ENCODE measurements around the gene HOXC6. TPM values are rescaled to one million over a fixed set of nuclear protein-coding genes. Genes with fewer than 3 reads are reported as not detected.

The HOXC6 gene
- total RNA-seq, 2 experiments from 2014 or later = not detected

DNA sequence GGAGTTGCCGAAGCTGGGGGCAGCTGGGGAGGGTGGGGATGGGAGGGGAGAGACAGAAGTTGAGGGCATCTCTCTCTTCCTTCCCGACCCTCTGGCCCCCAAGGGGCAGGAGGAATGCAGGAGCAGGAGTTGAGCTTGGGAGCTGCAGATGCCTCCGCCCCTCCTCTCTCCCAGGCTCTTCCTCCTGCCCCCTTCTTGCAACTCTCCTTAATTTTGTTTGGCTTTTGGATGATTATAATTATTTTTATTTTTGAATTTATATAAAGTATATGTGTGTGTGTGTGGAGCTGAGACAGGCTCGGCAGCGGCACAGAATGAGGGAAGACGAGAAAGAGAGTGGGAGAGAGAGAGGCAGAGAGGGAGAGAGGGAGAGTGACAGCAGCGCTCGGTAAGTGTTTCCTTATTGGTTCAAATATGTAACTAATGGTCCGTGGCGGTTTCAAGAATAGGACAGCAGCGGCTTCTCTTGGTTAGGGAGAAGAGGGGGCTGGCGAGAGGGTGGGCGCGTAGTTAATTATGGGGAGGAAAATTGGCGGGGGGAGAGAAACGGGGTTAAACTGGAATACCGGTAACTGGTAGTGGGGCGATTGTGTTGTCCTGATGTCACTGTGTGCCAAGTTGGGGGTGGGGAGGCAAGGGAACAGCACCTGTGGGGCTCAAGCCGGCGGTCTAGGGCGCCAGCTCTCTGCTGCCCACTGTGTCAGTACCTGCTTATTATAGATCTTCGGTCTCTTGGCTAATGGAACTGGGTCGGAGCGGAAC lies 11.0 kb upstream of the HOXC6 start:
- H3K9me3 Mint-ChIP-seq (ENCODE audit: low read depth) = no peaks in the 10 kb centered on the region
- ATAC-seq (peak; percentile 48), DNase-seq (no peak)
- peak overlapping the region; percentile 74 for H3K4me3 Mint-ChIP-seq
- peaks cover 1% of the 10 kb centered on the region for H3K36me3 Mint-ChIP-seq
- CTCF ChIA-PET = interaction anchor here (0.8 to 5.6 kb wide), 17 partner anchors 10 to 198 kb away, joined by 3 to 44 read pairs (median 10); partner anchors contain the start of genes HOXC10, HOXC5, HOXC6 and HOXC8
- peak overlapping the region; percentile 58 for H3K27ac Mint-ChIP-seq
- peaks cover 15% of the 10 kb centered on the region for H3K4me1 Mint-ChIP-seq
- H3K27me3 Mint-ChIP-seq = peaks cover 82% of the 10 kb centered on the region

DNA sequence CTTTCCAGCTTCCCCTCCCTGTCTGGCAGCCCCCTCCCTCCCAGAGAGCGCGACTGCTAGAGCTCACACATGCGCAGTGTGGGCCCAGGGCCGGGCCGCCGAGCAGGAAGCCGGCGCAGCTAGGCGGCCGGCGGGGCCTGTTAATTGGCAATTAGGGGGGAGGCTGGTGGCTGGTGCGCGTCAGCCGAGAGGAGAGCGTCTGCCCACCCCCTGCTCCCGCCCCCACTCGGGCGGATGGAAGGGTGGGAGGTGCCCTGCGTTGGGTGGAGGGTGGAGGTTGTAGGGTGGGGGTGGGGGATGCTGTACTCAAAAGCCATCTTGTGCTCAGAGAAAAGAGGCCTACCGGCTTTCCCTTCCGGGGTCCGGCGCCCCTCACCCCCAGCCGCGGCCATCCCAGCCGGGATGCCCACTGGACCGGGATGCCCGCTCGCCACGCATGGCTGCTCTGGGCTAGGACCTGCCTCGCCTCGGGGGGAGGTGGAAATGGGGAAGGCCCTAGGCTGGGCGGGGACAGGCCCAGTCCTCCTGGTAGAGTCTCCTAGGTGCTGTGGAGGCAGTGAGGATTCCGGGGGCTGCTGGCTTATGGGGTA lies 10.3 kb upstream of the HOXC6 start:
- Mint-ChIP-seq H3K4me3 (peak overlapping the region; percentile 74), H3K27ac (peak overlapping the region; percentile 58), H3K4me1 (peaks cover 15% of the 10 kb centered on the region), H3K9me3 (ENCODE audit: low read depth) (no peaks in the 10 kb centered on the region), H3K27me3 (peaks cover 81% of the 10 kb centered on the region), H3K36me3 (peaks cover 1% of the 10 kb centered on the region)
- ATAC-seq = peak; percentile 96
- peak; percentile 87 for DNase-seq
- CTCF ChIA-PET = interaction anchor here (0.8 to 5.6 kb wide), 14 partner anchors 9 to 197 kb away, joined by 3 to 44 read pairs (median 12); partner anchors contain the start of genes HOXC5, HOXC6 and HOXC8

DNA sequence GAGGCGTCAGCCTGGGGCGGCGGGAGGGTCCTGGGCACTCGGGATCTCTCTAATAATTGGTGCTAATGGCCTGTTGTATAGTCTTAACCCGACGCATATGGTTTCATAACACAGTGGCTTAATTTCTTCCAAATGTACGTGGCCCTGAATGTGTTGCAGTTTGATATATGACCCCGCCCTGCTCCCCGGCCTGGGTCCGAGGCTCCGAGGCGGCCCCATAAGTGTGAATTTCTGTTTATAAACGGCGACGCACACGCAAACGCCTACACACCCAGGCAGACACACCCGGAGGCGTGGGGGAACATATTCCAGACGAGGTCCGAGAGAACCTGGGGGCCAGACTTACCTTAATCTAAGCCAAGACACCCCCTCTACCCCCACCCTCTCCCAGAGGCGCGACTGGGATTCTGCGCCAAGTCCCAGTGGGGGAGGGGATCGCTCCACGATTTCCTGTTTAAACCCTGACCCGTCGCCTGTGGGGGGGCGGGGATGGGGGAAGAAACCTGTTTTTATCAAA lies 9.7 kb upstream of the HOXC6 start:
- no peak overlapping the region for H3K27ac Mint-ChIP-seq
- H3K4me3 Mint-ChIP-seq = peak overlapping the region; percentile 74
- CTCF ChIA-PET = interaction anchor here (2.3 to 7.0 kb wide), 6 partner anchors 12 to 196 kb away, joined by 18 to 44 read pairs (median 29); partner anchors contain the start of genes HOXC5 and HOXC8
- H3K36me3 Mint-ChIP-seq = peaks cover 1% of the 10 kb centered on the region
- peaks cover 81% of the 10 kb centered on the region for H3K27me3 Mint-ChIP-seq
- no peak for DNase-seq
- H3K9me3 Mint-ChIP-seq (ENCODE audit: low read depth) = no peaks in the 10 kb centered on the region
- H3K4me1 Mint-ChIP-seq = peaks cover 15% of the 10 kb centered on the region
- no peak for ATAC-seq

DNA sequence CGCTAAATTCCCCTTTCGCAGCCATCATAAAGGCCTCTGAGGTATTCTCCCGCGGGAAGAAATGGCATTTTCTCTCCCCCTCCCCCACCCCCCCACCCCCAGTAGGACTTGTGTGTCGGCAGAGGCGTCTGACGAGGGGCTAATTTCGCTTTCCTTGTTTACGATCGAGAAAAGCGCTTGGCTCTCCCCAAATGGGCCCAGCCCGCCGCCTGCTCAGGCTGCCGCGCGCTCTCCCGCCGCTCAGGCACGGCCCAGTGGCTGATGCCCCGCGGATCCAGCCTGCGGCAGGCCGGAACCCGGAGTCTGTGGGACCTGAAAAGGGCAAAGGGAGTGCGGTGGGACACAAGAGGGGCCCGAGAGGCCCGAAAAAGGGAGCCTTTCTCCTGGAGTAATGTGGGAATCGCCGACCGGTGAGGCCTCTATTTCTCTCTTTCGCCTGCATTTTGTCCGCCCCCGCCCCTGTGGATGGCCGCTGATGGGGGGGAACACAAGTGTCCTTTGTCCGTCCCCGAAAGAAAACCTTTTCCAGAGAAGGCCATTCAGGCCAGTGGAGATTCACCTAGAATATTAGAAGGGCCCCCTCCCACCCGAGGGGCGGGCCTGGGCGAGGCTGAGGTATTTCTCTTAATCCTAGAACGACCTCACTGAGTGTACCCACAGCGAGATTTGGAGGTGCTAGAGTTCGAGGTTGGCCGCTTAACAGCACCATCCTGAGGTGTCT lies 9.0 kb upstream of the HOXC6 start:
- Mint-ChIP-seq H3K36me3 (peaks cover 1% of the 10 kb centered on the region), H3K27me3 (peaks cover 81% of the 10 kb centered on the region), H3K4me3 (no peak overlapping the region), H3K4me1 (peaks cover 15% of the 10 kb centered on the region), H3K9me3 (ENCODE audit: low read depth) (no peaks in the 10 kb centered on the region), H3K27ac (no peak overlapping the region)
- CTCF ChIA-PET = interaction anchor here (7.0 kb wide), 1 partner anchor 14 kb away, joined by 39 read pairs; the partner anchor contains the start of gene HOXC5
- ATAC-seq = no peak
- no peak for DNase-seq

DNA sequence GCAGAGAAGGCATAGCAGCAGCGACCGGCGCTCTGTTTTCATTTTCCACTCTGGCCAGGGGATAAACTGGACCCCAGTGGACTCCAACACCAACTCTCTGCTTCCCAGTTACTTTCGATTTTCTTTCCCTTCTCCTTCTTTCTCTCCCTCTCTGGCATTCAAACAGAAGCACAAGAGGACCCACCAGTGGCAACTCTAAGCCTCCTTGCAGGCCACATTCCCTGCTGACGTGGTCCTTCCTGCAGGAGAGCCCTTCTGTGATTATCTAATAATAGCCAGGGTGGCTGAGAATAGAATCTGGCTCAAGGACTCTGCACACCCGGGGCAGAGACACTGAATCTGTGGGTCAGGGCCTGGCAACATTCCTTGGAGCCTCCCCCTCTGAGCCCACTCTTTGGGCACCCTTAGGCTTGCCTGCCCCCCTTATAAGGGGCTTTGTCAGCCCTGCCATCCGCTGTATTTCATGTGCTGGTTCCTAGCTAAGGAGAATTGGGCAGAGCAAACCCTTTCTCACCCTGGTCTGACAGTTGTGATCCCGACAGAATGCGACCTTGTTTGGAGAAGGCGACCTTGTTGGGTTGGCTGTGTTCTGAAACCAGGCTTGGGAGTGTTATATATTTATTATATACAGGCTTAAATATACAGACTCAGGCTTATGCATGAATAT lies 8.2 kb upstream of the HOXC6 start:
- DNase-seq (no peak), ATAC-seq (no peak)
- CTCF ChIA-PET = interaction anchor here (1.5 to 7.0 kb wide), 2 partner anchors 13 to 188 kb away, joined by 3 to 39 read pairs; partner anchors contain the start of gene HOXC5
- no peaks in the 10 kb centered on the region for H3K36me3 Mint-ChIP-seq
- peaks cover 11% of the 10 kb centered on the region for H3K4me1 Mint-ChIP-seq
- H3K27ac Mint-ChIP-seq = no peak overlapping the region
- no peak overlapping the region for H3K4me3 Mint-ChIP-seq
- H3K9me3 Mint-ChIP-seq (ENCODE audit: low read depth) = no peaks in the 10 kb centered on the region
- peaks cover 80% of the 10 kb centered on the region for H3K27me3 Mint-ChIP-seq

DNA sequence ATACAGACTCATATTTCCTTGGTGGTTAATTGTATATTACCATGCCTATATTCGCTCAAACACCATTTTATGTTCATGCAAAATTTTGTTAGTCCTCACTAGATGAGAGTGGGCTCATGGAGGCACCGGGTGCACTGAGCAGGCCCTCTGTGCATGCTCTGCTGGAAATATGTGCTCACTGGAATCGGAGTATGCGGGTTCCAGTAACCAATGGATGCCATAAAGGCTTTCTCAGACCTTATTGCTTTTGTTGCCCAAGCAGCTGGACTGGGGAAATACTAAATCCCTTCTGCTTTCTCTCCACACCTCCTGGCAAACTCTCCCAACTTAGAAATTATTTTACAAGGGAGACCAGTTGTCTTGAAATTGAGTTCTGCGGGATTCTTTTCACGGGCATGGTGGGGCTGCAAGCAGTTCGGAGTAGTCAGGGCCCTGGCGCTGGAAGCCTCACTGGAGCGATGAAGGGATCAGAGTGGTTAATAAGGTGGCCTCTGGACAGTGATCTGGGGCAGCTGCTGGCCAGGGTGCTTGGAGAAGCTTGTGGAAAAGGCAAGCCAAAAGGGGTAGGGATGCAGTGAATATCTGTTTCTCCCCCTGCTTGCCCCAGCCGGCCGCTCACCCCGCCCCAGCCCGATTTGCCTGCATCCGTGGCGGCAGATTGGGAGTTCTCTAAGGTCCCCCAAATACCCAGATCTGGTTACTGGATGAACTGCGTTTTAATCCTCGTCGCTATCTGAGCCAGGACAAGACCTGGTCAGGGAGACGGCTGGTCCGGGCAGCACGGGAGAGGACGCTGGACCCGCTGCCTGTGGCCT lies 7.4 kb upstream of the HOXC6 start:
- CTCF ChIA-PET = interaction anchor here (1.2 to 7.0 kb wide), 4 partner anchors 12 to 187 kb away, joined by 3 to 39 read pairs (median 4); partner anchors contain the start of genes HOXC5 and HOXC8
- DNase-seq = no peak
- Mint-ChIP-seq H3K27ac (no peak overlapping the region), H3K4me1 (peaks cover 12% of the 10 kb centered on the region), H3K27me3 (peaks cover 80% of the 10 kb centered on the region), H3K9me3 (ENCODE audit: low read depth) (no peaks in the 10 kb centered on the region), H3K4me3 (no peak overlapping the region), H3K36me3 (no peaks in the 10 kb centered on the region)
- ATAC-seq = no peak

DNA sequence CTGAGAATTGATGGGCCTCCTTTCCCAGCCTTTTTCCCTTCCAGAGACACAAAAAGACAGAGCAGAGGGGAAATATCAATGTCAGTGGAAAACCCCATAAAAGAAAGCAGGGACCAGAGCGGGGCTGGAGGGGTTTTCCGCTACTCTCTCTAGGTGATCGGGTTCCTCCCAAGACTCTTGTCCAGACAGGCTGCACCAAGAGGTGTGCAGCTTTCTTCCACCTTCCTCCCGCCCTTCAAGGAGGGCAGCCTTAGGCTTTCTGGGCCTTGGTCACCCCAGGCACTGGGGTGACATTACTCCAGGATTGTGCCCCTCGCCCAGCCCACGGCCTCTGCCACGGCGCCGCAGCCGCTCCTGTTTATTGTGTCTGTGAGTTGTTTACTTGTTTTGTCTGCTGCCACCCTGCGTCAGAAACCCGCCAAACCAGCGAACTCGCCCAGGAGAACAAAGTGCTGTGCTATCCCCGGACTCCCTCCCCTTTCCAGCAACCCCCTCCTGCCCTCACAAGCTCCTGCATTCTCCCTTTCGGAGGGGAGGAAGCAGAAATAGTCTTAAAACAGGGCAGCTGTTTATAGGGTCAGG lies 6.7 kb upstream of the HOXC6 start:
- no peak for ATAC-seq
- Mint-ChIP-seq H3K4me3 (no peak overlapping the region), H3K9me3 (ENCODE audit: low read depth) (no peaks in the 10 kb centered on the region), H3K27ac (no peak overlapping the region), H3K4me1 (peaks cover 12% of the 10 kb centered on the region), H3K36me3 (no peaks in the 10 kb centered on the region), H3K27me3 (peaks cover 79% of the 10 kb centered on the region)
- peak; percentile 50 for DNase-seq
- CTCF ChIA-PET = interaction anchor here (0.8 to 7.0 kb wide), 7 partner anchors 8 to 194 kb away, joined by 3 to 39 read pairs (median 3); partner anchors contain the start of genes HOXC5 and HOXC8

DNA sequence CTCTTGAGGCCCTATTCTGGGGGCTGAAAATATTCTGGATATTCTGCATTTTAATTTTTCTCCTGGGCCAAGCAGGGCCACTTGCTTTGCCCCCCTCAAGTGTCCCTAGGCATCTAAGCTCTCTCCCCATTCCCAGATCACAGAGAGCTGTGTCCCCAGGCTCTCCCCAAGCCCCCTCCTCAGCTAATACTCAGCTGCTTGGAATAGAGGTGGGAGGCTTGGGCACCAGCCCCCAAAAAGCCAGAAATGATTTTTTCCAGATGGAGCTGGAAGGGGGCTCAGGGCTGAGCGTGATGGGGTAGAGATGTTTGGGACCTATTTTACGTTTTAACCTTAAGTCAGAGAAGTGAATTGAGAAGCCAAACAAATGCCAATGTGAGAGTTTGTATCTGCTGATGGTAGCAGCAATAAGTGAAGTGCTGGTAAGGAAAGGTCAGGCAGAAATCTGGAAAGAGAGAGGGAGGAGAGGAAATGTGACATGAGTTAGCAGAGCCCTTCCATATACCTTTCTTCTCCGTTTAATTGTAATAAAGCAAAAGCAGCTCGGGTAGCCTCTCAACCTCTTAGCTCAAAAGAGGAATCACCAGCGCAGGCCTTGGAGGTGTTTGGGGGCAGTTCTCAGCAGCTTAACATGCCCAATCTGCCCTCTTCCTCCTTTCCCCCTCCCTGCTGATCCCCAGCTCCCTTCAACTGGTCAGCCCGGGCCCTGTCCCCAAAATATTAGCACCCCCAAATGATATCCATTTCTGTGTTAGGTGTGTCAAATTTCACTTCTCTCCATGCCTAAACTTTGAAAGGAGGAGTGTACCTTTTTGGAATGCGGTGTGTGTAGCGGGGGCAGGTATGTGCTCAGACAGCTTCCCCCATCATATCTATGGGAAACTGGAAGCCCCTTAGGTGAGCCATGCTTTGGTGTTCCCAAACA lies 5.0 kb upstream of the HOXC6 start:
- no peak for DNase-seq
- Mint-ChIP-seq H3K27me3 (peaks cover 84% of the 10 kb centered on the region), H3K9me3 (ENCODE audit: low read depth) (no peaks in the 10 kb centered on the region), H3K4me1 (peaks cover 5% of the 10 kb centered on the region), H3K36me3 (no peaks in the 10 kb centered on the region), H3K27ac (no peak overlapping the region), H3K4me3 (no peak overlapping the region)
- CTCF ChIA-PET = interaction anchor here (0.8 to 15.1 kb wide), 11 partner anchors 10 to 193 kb away, joined by 3 to 158 read pairs (median 3); partner anchors contain the start of genes HOXC10, HOXC5 and HOXC8
- ATAC-seq = no peak

DNA sequence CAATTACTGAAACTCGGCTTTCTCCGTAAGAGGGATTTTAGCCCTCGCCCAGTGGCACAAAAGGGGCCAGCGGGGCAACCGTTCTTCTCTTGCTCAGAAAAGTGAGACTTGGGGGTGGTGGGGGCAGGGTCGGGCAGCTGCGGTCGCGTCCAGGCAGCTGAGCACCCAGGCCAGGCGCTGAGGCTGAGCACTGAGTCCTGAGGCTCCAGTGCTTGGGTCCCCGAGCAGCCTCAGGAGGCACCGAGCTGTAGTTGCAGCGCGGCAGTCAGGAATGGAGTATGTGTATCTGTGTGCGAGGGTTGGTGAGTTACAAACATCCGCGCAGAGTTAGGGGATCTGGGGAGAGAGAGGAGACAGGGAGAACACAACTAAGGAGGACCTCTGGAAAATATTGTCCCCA lies 4.1 kb upstream of the HOXC6 start:
- H3K4me3 Mint-ChIP-seq = no peak overlapping the region
- no peaks in the 10 kb centered on the region for H3K9me3 Mint-ChIP-seq (ENCODE audit: low read depth)
- H3K27ac Mint-ChIP-seq = no peak overlapping the region
- H3K27me3 Mint-ChIP-seq = peaks cover 93% of the 10 kb centered on the region
- peaks cover 5% of the 10 kb centered on the region for H3K4me1 Mint-ChIP-seq
- no peak for ATAC-seq
- no peak for DNase-seq
- CTCF ChIA-PET = interaction anchor here (1.6 to 15.1 kb wide), 6 partner anchors 9 to 184 kb away, joined by 3 to 158 read pairs (median 8); partner anchors contain the start of genes HOXC5 and HOXC8
- H3K36me3 Mint-ChIP-seq = no peaks in the 10 kb centered on the region

DNA sequence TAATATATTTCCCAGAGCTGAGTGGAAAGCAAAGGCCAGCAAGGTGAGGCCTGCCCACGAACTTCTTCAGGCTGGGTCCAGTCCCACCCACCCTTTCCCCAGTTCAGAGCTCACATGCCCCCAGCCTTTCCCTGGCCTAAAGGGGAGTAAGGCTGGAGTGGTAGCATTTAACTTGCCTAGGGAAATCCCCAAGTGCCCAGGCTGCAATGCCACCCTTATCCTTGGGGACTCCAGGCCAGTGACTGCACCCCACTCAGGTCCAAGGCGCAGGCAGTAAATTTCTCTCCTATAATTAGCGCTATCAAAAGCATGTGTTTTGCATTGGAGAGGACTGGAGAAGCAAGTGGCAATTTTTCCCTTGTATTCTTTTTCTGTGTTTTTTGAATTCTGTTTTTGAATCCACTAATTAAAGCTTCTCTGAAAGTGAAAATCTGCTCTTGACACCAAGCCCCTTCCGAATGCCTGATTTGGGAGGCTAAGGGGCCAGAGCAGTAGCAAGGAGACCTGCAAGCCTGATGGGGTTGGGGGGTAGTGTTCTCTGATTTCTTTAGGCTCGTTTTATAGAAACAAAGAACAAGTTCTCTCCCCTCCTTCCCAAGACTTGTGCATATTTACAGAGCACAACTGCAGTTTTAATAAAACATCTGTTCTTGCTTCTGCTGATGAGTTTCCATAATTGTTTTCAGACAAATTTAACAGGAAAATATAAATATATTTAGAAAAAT lies 3.5 kb upstream of the HOXC6 start:
- CTCF ChIA-PET = interaction anchor here (1.2 to 15.1 kb wide), 6 partner anchors 8 to 183 kb away, joined by 4 to 158 read pairs (median 8); partner anchors contain the start of genes HOXC5 and HOXC8

More for the DNA sequence above, 3.5 kb upstream of the HOXC6 start:
- H3K9me3 Mint-ChIP-seq (ENCODE audit: low read depth) = no peaks in the 10 kb centered on the region
- no peak for ATAC-seq
- H3K27ac Mint-ChIP-seq = no peak overlapping the region
- H3K4me1 Mint-ChIP-seq = peaks cover 7% of the 10 kb centered on the region
- DNase-seq = no peak
- peaks cover 93% of the 10 kb centered on the region for H3K27me3 Mint-ChIP-seq
- H3K4me3 Mint-ChIP-seq = no peak overlapping the region
- no peaks in the 10 kb centered on the region for H3K36me3 Mint-ChIP-seq

All from activated CD8-positive, alpha-beta memory T cell treated with anti-CD3 and anti-CD28 coated beads, Interleukin-2, amount 10 ng/mL, durations not matched to agents 7 days and 5 days (primary cell).